ENCODE data around the gene LRP1B.

The LRP1B gene

GRCh38 chr2:141200191-141200590 is 930.6 kb downstream of the LRP1B start:
- Histone ChIP-seq H3K4me1 (ENCODE audit: control insufficient read depth, low read length) (no peaks in the 10 kb centered on the region), H3K4me2 (ENCODE audit: low read length) (no peak overlapping the region), H4K20me1 (ENCODE audit: control insufficient read depth, insufficient read depth, low read depth, low read length) (no peaks in the 10 kb centered on the region), H3K9me3 (ENCODE audit: control insufficient read depth, insufficient read depth, low read length) (no peaks in the 10 kb centered on the region), H3F3A (ENCODE audit: control insufficient read depth, insufficient read depth) (no peaks in the 10 kb centered on the region), H3K36me3 (ENCODE audit: control insufficient read depth, low read length) (no peaks in the 10 kb centered on the region), H3K4me3 (ENCODE audit: low read length) (no peak overlapping the region), H3K9me2 (replicated peaks; ENCODE audit: control insufficient read depth, low read length) (no peaks in the 10 kb centered on the region), H3K27ac (ENCODE audit: low read depth, low read length) (no peak overlapping the region), H3K79me2 (ENCODE audit: control insufficient read depth, low read length) (no peaks in the 10 kb centered on the region), H3K27me3 (ENCODE audit: control insufficient read depth, low read length) (no peaks in the 10 kb centered on the region)
- no peak for TF ChIP-seq EZH2phosphoT487 (IDR thresholded peaks at IDR 0.05; ENCODE audit: borderline replicate concordance, low read length)
- TF ChIP-seq, protein P1, sequence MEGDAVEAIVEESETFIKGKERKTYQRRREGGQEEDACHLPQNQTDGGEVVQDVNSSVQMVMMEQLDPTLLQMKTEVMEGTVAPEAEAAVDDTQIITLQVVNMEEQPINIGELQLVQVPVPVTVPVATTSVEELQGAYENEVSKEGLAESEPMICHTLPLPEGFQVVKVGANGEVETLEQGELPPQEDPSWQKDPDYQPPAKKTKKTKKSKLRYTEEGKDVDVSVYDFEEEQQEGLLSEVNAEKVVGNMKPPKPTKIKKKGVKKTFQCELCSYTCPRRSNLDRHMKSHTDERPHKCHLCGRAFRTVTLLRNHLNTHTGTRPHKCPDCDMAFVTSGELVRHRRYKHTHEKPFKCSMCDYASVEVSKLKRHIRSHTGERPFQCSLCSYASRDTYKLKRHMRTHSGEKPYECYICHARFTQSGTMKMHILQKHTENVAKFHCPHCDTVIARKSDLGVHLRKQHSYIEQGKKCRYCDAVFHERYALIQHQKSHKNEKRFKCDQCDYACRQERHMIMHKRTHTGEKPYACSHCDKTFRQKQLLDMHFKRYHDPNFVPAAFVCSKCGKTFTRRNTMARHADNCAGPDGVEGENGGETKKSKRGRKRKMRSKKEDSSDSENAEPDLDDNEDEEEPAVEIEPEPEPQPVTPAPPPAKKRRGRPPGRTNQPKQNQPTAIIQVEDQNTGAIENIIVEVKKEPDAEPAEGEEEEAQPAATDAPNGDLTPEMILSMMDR (IDR thresholded peaks at IDR 0.05; ENCODE audit: low read depth, low read length, poor library complexity, severe bottlenecking): no peak

DNA sequence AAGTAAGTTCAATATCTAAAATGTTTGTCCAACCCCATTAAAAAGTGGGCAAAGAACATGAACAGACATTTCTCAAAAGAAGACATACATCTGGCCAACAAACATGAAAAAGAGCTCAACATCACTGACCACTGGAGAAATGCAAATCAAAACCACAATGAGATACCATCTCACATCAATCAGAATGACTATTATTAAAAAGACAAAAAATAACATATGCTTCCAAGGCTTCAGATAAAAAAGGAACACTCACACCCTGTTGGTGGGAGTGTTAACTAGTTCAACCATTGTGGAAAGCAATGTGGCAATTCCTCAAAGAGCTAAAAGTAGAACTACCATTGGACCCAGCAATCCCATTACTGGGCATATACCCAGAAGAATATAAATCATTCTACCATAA is 931.1 kb downstream of the LRP1B start:
- TF ChIP-seq, protein P1 (IDR thresholded peaks at IDR 0.05; ENCODE audit: low read depth, low read length, poor library complexity, severe bottlenecking): no peak
- TF ChIP-seq EZH2phosphoT487 (IDR thresholded peaks at IDR 0.05; ENCODE audit: borderline replicate concordance, low read length): no peak
- no peaks in the 10 kb centered on the region for H3K9me3 ChIP-seq (ENCODE audit: control insufficient read depth, insufficient read depth, low read length)

DNA sequence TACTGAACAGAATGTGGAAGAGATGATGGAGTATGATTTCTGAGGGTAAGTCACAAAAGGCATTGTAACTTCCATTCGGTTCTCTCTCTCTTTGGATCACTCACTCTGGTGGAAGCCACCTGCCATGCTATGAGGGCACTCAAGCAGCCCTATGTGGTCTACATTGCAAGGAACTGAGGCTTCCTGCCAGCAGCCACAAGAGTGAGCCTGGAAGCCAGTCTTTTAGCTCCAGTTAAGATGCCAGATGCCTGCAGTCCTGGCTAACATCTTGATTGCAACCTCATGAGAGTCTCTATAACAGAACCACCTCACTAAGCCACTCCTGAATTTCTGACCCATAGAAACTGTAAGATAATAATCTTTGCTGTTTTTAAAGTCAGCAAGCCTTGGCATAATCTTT is 935.7 kb downstream of the LRP1B start:
- no peak overlapping the region for H3K4me2 ChIP-seq (ENCODE audit: low read length)
- no peaks in the 10 kb centered on the region for H3K9me2 ChIP-seq (replicated peaks; ENCODE audit: control insufficient read depth, low read length)
- H3K79me2 ChIP-seq (ENCODE audit: control insufficient read depth, low read length): no peaks in the 10 kb centered on the region
- no peaks in the 10 kb centered on the region for H3K36me3 ChIP-seq (ENCODE audit: control insufficient read depth, low read length)
- H3K27ac ChIP-seq (ENCODE audit: low read depth, low read length): no peak overlapping the region
- no peaks in the 10 kb centered on the region for H3F3A ChIP-seq (ENCODE audit: control insufficient read depth, insufficient read depth)
- TF ChIP-seq EZH2phosphoT487 (IDR thresholded peaks at IDR 0.05; ENCODE audit: borderline replicate concordance, low read length): no peak
- TF ChIP-seq, protein P1 (IDR thresholded peaks at IDR 0.05; ENCODE audit: low read depth, low read length, poor library complexity, severe bottlenecking): no peak
- H3K9me3 ChIP-seq (ENCODE audit: control insufficient read depth, insufficient read depth, low read length): no peaks in the 10 kb centered on the region
- H3K27me3 ChIP-seq (ENCODE audit: control insufficient read depth, low read length): no peaks in the 10 kb centered on the region
- no peaks in the 10 kb centered on the region for H4K20me1 ChIP-seq (ENCODE audit: control insufficient read depth, insufficient read depth, low read depth, low read length)
- no peak overlapping the region for H3K4me3 ChIP-seq (ENCODE audit: low read length)
- no peaks in the 10 kb centered on the region for H3K4me1 ChIP-seq (ENCODE audit: control insufficient read depth, low read length)

More for the DNA sequence above, 931.1 kb downstream of the LRP1B start:
- Histone ChIP-seq H3K4me2 (ENCODE audit: low read length) (no peak overlapping the region), H4K20me1 (ENCODE audit: control insufficient read depth, insufficient read depth, low read depth, low read length) (no peaks in the 10 kb centered on the region), H3K79me2 (ENCODE audit: control insufficient read depth, low read length) (no peaks in the 10 kb centered on the region), H3F3A (ENCODE audit: control insufficient read depth, insufficient read depth) (no peaks in the 10 kb centered on the region), H3K9me2 (replicated peaks; ENCODE audit: control insufficient read depth, low read length) (no peaks in the 10 kb centered on the region), H3K27ac (ENCODE audit: low read depth, low read length) (no peak overlapping the region), H3K4me3 (ENCODE audit: low read length) (no peak overlapping the region), H3K27me3 (ENCODE audit: control insufficient read depth, low read length) (no peaks in the 10 kb centered on the region), H3K4me1 (ENCODE audit: control insufficient read depth, low read length) (no peaks in the 10 kb centered on the region), H3K36me3 (ENCODE audit: control insufficient read depth, low read length) (no peaks in the 10 kb centered on the region)

DNA sequence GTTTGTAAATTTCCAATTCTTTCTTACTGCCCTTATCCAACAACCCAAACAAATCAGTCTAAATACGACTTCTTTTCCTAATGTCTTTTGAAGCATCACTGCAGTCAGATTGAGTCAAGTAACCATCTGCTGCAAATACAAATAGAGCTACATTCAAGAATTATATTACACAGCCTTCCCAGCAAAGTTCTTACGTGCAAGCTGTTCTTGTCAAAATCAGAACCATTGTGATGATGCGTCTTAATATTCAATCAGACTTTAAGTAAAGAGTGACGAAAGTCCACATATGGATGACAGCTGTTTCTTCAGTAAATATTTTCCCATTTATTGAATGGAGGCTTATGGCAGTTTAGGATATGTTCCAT is 943.8 kb downstream of the LRP1B start:
- H3F3A ChIP-seq (ENCODE audit: control insufficient read depth, insufficient read depth): no peaks in the 10 kb centered on the region
- H4K20me1 ChIP-seq (ENCODE audit: control insufficient read depth, insufficient read depth, low read depth, low read length): no peaks in the 10 kb centered on the region
- H3K4me2 ChIP-seq (ENCODE audit: low read length): no peak overlapping the region
- H3K36me3 ChIP-seq (ENCODE audit: control insufficient read depth, low read length): no peaks in the 10 kb centered on the region
- H3K9me2 ChIP-seq (replicated peaks; ENCODE audit: control insufficient read depth, low read length): no peaks in the 10 kb centered on the region
- no peak overlapping the region for H3K4me3 ChIP-seq (ENCODE audit: low read length)
- no peak for TF ChIP-seq EZH2phosphoT487 (IDR thresholded peaks at IDR 0.05; ENCODE audit: borderline replicate concordance, low read length)
- TF ChIP-seq, protein P1 (IDR thresholded peaks at IDR 0.05; ENCODE audit: low read depth, low read length, poor library complexity, severe bottlenecking): no peak
- H3K79me2 ChIP-seq (ENCODE audit: control insufficient read depth, low read length): no peaks in the 10 kb centered on the region
- H3K27ac ChIP-seq (ENCODE audit: low read depth, low read length): no peak overlapping the region
- H3K9me3 ChIP-seq (ENCODE audit: control insufficient read depth, insufficient read depth, low read length): no peaks in the 10 kb centered on the region
- no peaks in the 10 kb centered on the region for H3K4me1 ChIP-seq (ENCODE audit: control insufficient read depth, low read length)
- H3K27me3 ChIP-seq (ENCODE audit: control insufficient read depth, low read length): no peaks in the 10 kb centered on the region
